CD4-positive, CD25-positive, alpha-beta regulatory T cell (primary cell): Measurements from ENCODE around the gene TFB2M. TPM values are rescaled to one million over a fixed set of nuclear protein-coding genes. Genes with fewer than 3 reads are reported as not detected.
"Not testable (repeated sequence)": the region's sequence is repeated elsewhere in the genome, so short reads cannot be mapped to it uniquely, and the experiment has no call there.

Source experiments
- ATAC-seq, 2 donors: fragments of 150-1000 bp; cut with Tn5 transposase; one replicate each; pipeline ENCODE4 v1.10.0; 2021; ENCODE audit warnings: low read depth in 2 of 2, moderate number of reproducible peaks in 2 of 2, moderate library complexity in 1 of 2
- DNase-seq, 3 donors: peaks; one replicate each; pipeline versions ENCODE4 v3.0.0 to v3.0.0-alpha.2; 2012 to 2022; ENCODE audit warnings: mixed read lengths in 1 of 3
- H3K27ac ChIP-seq: one replicate; pipeline ENCODE4 v1.7.0; 2013; ENCODE audit warnings: mild to moderate bottlenecking, low read length; ENCODE audit not compliant: insufficient read depth, poor library complexity, severe bottlenecking
- H3K27me3 ChIP-seq: one replicate; pipeline ENCODE4 v1.7.0; 2013; ENCODE audit warnings: low read length; ENCODE audit not compliant: control insufficient read depth, insufficient read depth
- H3K36me3 ChIP-seq: one replicate; pipeline ENCODE4 v1.7.0; 2013; ENCODE audit warnings: mild to moderate bottlenecking, low read length, moderate library complexity; ENCODE audit not compliant: control insufficient read depth, insufficient read depth
- H3K4me1 ChIP-seq: 2 replicates; pipeline ENCODE4 v1.7.0; 2013; ENCODE audit warnings: mild to moderate bottlenecking, low read length; ENCODE audit not compliant: insufficient read depth, control insufficient read depth, poor library complexity, severe bottlenecking
- H3K4me3 ChIP-seq: one replicate; pipeline ENCODE4 v1.7.0; 2013; ENCODE audit warnings: low read depth, mild to moderate bottlenecking, low read length, moderate library complexity
- H3K9me3 ChIP-seq, 2 experiments: 1 replicate in 1 of 2; 2 replicates in 1 of 2; pipeline ENCODE4 v1.7.0; 2013; ENCODE audit warnings: low read length in 2 of 2, mild to moderate bottlenecking in 1 of 2, moderate library complexity in 1 of 2; ENCODE audit not compliant: control insufficient read depth in 2 of 2
- H3K27ac Mint-ChIP-seq, 3 donors: one replicate each; pipeline ENCODE4 v1.8.0; 2020 to 2022; ENCODE audit warnings: mild to moderate bottlenecking in 3 of 3, mixed read lengths in 3 of 3, moderate library complexity in 2 of 3
- H3K27me3 Mint-ChIP-seq: one replicate; pipeline ENCODE4 v1.8.0; 2022; ENCODE audit warnings: mild to moderate bottlenecking, mixed read lengths
- H3K36me3 Mint-ChIP-seq: one replicate; pipeline ENCODE4 v1.8.0; 2020; ENCODE audit warnings: mixed read lengths
- H3K4me1 Mint-ChIP-seq, 4 donors: one replicate each; pipeline ENCODE4 v1.8.0; 2020 to 2022; ENCODE audit warnings: mixed read lengths in 4 of 4, mild to moderate bottlenecking in 1 of 4
- H3K4me3 Mint-ChIP-seq, 4 donors: one replicate each; pipeline ENCODE4 v1.8.0; 2020 to 2022; ENCODE audit warnings: mild to moderate bottlenecking in 4 of 4, mixed read lengths in 4 of 4, moderate library complexity in 3 of 4
- H3K9me3 Mint-ChIP-seq, 7 donors: one replicate each; pipeline ENCODE4 v1.8.0; 2020 to 2022; ENCODE audit warnings: mixed read lengths in 7 of 7, mild to moderate bottlenecking in 3 of 7, moderate library complexity in 2 of 7
- polyA plus RNA-seq, 4 donors: library from polyadenylated mRNA; unstranded; fragments of 300-500 nt; fragmentation: Illumina TruSeq; gene quantifications; one replicate each; pipeline ENCODE4 v1.2.3, GENCODE V29; 2021
- total RNA-seq: library from RNA; stranded (reverse); gene quantifications from one replicate; pipeline ENCODE4 v1.2.3, GENCODE V29; 2022

TFB2M gene
- total and polyA plus RNA-seq, 5 donors from 2014 or later: 15.2 to 21.8 (median 20.4) TPM

DNA sequence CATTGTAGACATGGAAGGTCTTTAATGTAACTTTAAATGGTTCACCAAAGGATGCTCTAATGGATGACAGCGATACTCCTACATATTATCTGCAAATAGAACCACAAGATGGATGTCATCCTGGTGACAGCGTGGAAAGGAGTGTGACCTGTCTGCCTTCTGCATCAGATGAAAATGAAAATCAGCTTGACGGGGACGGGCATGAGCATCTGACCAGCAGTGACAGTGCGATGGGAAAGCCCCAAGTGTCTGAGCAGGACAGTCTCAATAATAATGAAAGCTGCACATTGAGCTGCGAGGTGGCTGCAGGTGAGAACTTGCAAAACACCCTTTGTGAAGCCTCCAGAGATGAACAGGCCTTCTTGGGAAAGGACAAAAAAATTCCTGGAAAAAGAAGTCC is 25.4 kb upstream of the TFB2M start:
- H3K36me3 Mint-ChIP-seq: peaks cover 33% of the 10 kb centered on the region
- Histone ChIP-seq H3K4me1 (peaks cover 49% of the 10 kb centered on the region), H3K4me3 (peak overlapping the region; percentile 42), H3K9me3 (no peaks in the 10 kb centered on the region), H3K27me3 (no peaks in the 10 kb centered on the region), H3K36me3 (peaks cover 48% of the 10 kb centered on the region), H3K27ac (no peak overlapping the region)
- peak in 1 of 3 donors; percentile 27 for DNase-seq
- peak overlapping the region in 3 of 4 donors; percentile 31 to 60 (median 44) for H3K4me3 Mint-ChIP-seq
- peaks cover 44 to 72% (median 55%) of the 10 kb centered on the region in 4 donors for H3K4me1 Mint-ChIP-seq
- H3K27ac Mint-ChIP-seq: peak overlapping the region; percentile 36 to 80 (median 75)
- H3K9me3 Mint-ChIP-seq: peaks cover 0 to 6% (median 0%) of the 10 kb centered on the region in 7 donors
- no peaks in the 10 kb centered on the region for H3K27me3 Mint-ChIP-seq
- no peak for ATAC-seq

DNA sequence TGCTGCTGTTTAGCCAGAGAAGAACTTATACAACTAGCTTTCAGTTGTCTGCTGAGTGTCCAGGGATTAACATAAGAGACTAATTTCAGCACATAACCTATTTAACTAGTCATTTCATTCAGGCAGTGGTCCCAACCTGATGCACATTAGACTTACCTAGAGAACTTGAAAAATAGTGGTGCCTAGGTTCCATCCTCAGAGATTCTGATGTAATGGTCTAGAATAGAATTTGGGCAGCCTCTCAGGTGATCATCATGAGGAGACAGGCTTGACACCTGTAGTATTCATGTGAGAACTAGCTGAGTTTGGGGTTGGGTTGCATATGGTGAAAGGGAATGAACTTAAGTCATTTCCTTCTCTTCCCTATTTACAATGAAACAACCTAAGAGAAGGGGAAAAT is 25.0 kb upstream of the TFB2M start:
- Mint-ChIP-seq H3K4me1 (peaks cover 41 to 72% (median 54%) of the 10 kb centered on the region in 4 donors), H3K27ac (peak overlapping the region; percentile 36 to 80 (median 75)), H3K27me3 (no peaks in the 10 kb centered on the region), H3K9me3 (peaks cover 0 to 6% (median 0%) of the 10 kb centered on the region in 7 donors), H3K36me3 (peaks cover 34% of the 10 kb centered on the region), H3K4me3 (peak overlapping the region in 3 of 4 donors; percentile 31 to 60 (median 44))
- Histone ChIP-seq H3K9me3 (no peaks in the 10 kb centered on the region), H3K4me3 (peak overlapping the region; percentile 42), H3K36me3 (peaks cover 43% of the 10 kb centered on the region), H3K27ac (no peak overlapping the region), H3K27me3 (no peaks in the 10 kb centered on the region), H3K4me1 (peaks cover 49% of the 10 kb centered on the region)
- ATAC-seq: no peak
- no peak for DNase-seq

DNA sequence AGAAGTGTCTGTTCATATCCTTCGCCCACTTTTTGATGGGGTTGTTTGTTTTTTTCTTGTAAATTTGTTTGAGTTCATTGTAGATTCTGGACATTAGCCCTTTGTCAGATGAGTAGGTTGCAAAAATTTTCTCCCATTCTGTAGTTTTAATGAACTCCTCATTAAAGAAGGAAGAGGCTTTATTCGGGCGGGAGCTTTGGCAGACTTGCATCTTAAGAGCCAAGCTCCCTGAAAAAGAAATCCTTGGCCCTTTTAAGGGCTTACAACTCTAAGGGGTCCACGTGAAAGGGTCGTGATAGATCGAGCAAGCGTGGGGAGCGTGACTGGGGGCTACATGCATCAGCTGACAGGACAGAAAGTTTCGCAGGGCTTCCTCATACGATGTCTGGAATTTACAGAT is 23.9 kb upstream of the TFB2M start:
- Mint-ChIP-seq H3K4me3 (peak overlapping the region; percentile 31 to 47 (median 40)), H3K36me3 (peaks cover 27% of the 10 kb centered on the region), H3K27ac (peak overlapping the region in 1 of 3 donors; percentile 46), H3K4me1 (peaks cover 31 to 71% (median 50%) of the 10 kb centered on the region in 4 donors)
- peaks cover 42% of the 10 kb centered on the region for H3K4me1 ChIP-seq
- ATAC-seq, H3K27me3 ChIP-seq, H3K27me3 Mint-ChIP-seq, H3K4me3 ChIP-seq, H3K9me3 ChIP-seq, H3K9me3 Mint-ChIP-seq, H3K27ac ChIP-seq, DNase-seq: not testable (repeated sequence)
- H3K36me3 ChIP-seq: peaks cover 36% of the 10 kb centered on the region

DNA sequence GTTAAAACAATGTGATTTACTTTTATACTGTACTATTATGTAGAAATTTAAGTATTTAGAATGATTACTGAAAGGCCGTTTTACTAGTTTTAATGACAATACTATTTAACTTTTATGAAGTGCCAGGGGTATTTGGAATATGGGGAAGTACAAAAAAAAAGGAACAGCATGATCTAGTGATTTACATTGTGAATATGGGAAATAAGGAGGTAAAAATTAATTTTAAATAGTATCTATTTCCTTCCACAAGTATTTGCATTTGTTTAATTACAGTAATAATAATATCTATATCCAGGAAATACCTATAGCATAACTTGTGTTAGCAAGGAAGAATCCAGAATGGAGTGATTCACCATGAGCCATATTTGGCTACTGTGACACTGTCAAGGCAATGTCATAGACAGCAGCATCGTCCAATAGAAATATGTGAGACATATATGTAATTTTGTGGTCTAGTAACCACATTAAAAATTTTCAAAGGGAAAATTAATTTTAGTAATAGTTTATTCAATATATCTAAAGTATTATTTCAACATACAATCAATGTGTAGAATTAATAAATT is 22.2 kb upstream of the TFB2M start:
- Mint-ChIP-seq H3K27me3 (no peaks in the 10 kb centered on the region), H3K27ac (no peak overlapping the region), H3K4me1 (peaks cover 43 to 79% (median 59%) of the 10 kb centered on the region in 4 donors), H3K9me3 (peaks cover 0 to 6% (median 0%) of the 10 kb centered on the region in 7 donors), H3K4me3 (peak overlapping the region in 1 of 4 donors; percentile 15), H3K36me3 (peaks cover 40% of the 10 kb centered on the region)
- no peaks in the 10 kb centered on the region for H3K27me3 ChIP-seq
- no peaks in the 10 kb centered on the region for H3K9me3 ChIP-seq
- DNase-seq (no peak), ATAC-seq (no peak)
- H3K4me3 ChIP-seq: no peak overlapping the region
- H3K4me1 ChIP-seq: peaks cover 45% of the 10 kb centered on the region
- H3K36me3 ChIP-seq: peaks cover 40% of the 10 kb centered on the region
- H3K27ac ChIP-seq: peak overlapping the region; percentile 38

DNA sequence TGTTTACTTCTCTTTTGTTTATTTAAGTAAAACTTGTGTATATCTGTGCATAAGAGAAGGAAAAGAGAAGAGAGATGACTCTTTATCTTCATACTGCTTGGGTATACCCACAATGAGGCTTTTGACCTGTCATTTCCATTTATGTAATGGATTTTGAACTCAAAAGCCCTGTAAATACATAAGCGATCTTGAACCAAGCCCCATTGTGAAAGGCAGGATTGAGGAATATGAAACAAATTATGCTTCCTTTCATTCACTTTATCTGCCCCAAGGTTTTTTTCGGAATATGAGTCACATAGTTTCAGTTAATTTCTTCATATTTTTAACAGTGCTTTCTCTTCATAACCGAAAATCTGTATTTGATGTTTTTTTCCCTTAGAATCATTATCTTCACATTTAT is 21.5 kb upstream of the TFB2M start:
- Histone ChIP-seq H3K4me1 (peaks cover 48% of the 10 kb centered on the region), H3K9me3 (no peaks in the 10 kb centered on the region), H3K27me3 (no peaks in the 10 kb centered on the region), H3K4me3 (peak overlapping the region; percentile 45), H3K36me3 (peaks cover 42% of the 10 kb centered on the region), H3K27ac (peak overlapping the region; percentile 38)
- DNase-seq: peak in 1 of 3 donors; percentile 28
- ATAC-seq: no peak
- Mint-ChIP-seq H3K27ac (peak overlapping the region in 2 of 3 donors; percentile 42 to 57), H3K27me3 (no peaks in the 10 kb centered on the region), H3K36me3 (peaks cover 44% of the 10 kb centered on the region), H3K9me3 (peaks cover 0 to 6% (median 0%) of the 10 kb centered on the region in 7 donors), H3K4me1 (peaks cover 44 to 83% (median 63%) of the 10 kb centered on the region in 4 donors), H3K4me3 (peak overlapping the region in 3 of 4 donors; percentile 15 to 47 (median 46))

DNA sequence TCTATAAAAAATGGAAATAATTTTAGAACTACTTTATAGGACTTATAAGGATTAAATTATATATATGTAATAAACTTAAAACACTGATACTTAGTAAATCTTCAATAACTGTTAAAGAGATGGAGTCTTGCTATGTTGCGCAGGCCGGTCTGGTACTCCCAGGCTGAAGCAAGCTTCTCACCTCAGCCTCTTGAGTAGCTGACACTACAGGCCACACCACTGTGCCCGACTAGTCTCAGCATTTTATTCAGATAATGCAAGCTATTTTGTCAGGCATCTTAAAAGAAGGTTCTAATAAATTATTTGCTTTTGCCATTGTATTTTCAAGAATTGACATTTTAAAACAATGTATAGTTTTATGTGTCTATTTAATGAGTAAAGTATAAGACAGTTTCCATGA is 21.0 kb upstream of the TFB2M start:
- H3K4me3 ChIP-seq: peak overlapping the region; percentile 45
- H3K36me3 Mint-ChIP-seq: peaks cover 45% of the 10 kb centered on the region
- no peak for DNase-seq
- peak overlapping the region; percentile 15 to 58 (median 46) for H3K4me3 Mint-ChIP-seq
- H3K4me1 Mint-ChIP-seq: peaks cover 47 to 83% (median 64%) of the 10 kb centered on the region in 4 donors
- no peaks in the 10 kb centered on the region for H3K9me3 ChIP-seq
- H3K27me3 Mint-ChIP-seq: no peaks in the 10 kb centered on the region
- H3K27ac ChIP-seq: peak overlapping the region; percentile 38
- peaks cover 43% of the 10 kb centered on the region for H3K4me1 ChIP-seq
- H3K36me3 ChIP-seq: peaks cover 42% of the 10 kb centered on the region
- H3K27ac Mint-ChIP-seq: peak overlapping the region in 2 of 3 donors; percentile 42 to 57
- peaks cover 0 to 6% (median 0%) of the 10 kb centered on the region in 7 donors for H3K9me3 Mint-ChIP-seq
- no peaks in the 10 kb centered on the region for H3K27me3 ChIP-seq
- ATAC-seq: no peak

DNA sequence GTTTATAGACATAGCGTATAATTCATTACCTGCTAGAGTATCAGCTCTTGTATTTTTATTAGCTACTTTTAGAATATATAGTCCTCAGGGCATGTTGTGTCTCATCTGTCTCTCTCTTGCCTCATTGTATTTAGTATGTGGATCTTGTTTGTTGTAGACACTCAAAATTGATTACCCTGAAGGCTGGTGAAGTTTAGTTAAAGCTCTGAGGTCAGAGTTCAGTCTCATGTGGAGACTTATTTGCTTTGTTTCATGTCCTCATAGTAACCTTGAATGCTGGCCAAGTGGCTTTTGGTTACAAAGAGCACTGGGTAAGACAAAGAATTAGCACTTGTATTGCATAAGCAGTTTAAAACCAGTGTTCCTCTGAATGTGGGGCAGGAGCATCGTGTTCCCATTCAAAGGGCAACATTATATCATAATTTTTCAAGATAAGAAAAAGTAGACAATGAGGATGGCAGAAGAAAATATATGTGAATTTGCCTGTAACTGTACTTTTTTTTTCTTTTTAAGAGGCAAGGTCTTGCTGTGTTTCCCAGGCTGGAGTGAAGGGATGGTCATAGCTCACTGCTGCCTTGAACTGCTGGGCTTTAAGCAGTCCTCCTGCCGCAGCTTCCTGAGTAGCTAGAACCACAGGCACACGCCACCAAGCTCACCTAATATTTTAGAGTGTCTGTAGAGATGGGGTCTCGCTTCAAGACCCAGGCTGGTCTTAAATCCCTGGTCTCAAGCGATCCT is 17.6 kb upstream of the TFB2M start:
- Histone ChIP-seq H3K27ac (peak overlapping the region; percentile 20), H3K27me3 (no peaks in the 10 kb centered on the region), H3K9me3 (no peaks in the 10 kb centered on the region), H3K4me1 (peaks cover 37% of the 10 kb centered on the region), H3K4me3 (peak overlapping the region; percentile 52), H3K36me3 (peaks cover 46% of the 10 kb centered on the region)
- Mint-ChIP-seq H3K9me3 (peaks cover 0 to 1% (median 0%) of the 10 kb centered on the region in 7 donors), H3K4me3 (peak overlapping the region in 3 of 4 donors; percentile 17 to 39 (median 18)), H3K36me3 (peaks cover 40% of the 10 kb centered on the region), H3K27me3 (no peaks in the 10 kb centered on the region), H3K4me1 (peaks cover 57 to 89% (median 72%) of the 10 kb centered on the region in 4 donors), H3K27ac (peak overlapping the region; percentile 61 to 66 (median 62))
- ATAC-seq (no peak), DNase-seq (no peak)
